Activated CD8-positive, alpha-beta memory T cell treated with anti-CD3 and anti-CD28 coated beads, Interleukin-2, amount 50 U/mL, for 24 hours (primary cell): Measurements from ENCODE around the gene GTF2IRD2.
"Not testable (repeated sequence)": the region's sequence is repeated elsewhere in the genome, so short reads cannot be mapped to it uniquely, and the experiment has no call there.

Experiments used
- DNase-seq: peaks from one replicate; pipeline ENCODE4 v3.0.0-alpha.2; 2020; ENCODE audit errors: extremely low read depth

The GTF2IRD2 gene

GRCh38 chr7:74850833-74851721, at the start of gene GTF2IRD2:
TSS of gene GTF2IRD2 (minus strand) at chr7:74851605. CDS start at chr7:74836378, 15,227 bp downstream.
- not testable (repeated sequence) for DNase-seq

- DNase-seq, result peak; percentile 51
Measured at GRCh38 chr7:74890158-74891123, 39.0 kb upstream of the GTF2IRD2 start.

DNA sequence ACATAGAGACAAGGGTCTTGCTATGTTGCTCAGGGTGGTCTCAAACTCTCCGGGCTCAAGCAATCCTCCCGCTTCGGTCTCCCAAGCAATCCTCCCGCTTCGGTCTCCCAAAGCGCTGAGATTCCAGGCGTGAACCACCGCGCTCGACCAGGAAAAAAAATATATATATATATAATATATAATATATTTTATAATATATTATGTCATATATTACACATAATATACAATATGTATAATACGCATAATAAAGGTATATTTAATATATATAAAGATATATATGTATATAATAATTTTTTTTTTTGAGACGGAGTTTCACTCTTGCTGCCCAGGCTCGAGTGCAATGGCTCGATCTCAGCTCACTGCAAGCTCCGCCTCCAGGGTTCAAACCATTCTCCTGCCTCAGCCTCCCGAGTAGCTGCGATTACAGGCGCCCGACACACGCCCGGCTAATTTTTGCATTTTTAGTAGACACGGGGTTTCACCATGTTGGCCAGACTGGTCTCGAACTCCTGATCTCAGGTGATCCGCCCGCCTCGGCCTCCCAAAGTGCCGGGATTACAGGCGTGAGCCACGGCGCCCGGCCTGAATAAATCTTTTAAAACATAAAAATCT, 38.2 kb upstream of the GTF2IRD2 start:
- DNase-seq, result not testable (repeated sequence)

DNA sequence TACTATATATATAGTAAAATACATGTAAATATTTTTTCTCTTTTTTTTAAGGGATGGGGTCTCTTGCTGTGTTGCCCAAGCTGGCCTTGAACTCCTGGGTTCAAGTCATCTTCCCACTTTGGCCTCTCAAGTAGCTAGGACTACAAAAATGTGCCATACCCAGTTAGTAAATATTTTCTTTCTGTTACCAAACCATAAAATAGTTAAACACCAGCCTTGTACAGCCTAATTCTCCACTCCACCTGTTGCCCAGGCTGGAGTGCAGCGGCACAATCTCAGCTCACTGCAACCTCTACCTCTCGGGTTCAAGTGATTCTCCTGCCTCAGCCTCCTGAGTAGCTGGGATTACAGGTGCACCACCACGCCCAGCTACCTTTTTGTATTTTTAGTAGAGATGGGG, 33.9 kb upstream of the GTF2IRD2 start:
- DNase-seq, result not testable (repeated sequence)

- DNase-seq, result not testable (repeated sequence)
Measured at GRCh38 chr7:74882110-74882509, 30.7 kb upstream of the GTF2IRD2 start.

DNA sequence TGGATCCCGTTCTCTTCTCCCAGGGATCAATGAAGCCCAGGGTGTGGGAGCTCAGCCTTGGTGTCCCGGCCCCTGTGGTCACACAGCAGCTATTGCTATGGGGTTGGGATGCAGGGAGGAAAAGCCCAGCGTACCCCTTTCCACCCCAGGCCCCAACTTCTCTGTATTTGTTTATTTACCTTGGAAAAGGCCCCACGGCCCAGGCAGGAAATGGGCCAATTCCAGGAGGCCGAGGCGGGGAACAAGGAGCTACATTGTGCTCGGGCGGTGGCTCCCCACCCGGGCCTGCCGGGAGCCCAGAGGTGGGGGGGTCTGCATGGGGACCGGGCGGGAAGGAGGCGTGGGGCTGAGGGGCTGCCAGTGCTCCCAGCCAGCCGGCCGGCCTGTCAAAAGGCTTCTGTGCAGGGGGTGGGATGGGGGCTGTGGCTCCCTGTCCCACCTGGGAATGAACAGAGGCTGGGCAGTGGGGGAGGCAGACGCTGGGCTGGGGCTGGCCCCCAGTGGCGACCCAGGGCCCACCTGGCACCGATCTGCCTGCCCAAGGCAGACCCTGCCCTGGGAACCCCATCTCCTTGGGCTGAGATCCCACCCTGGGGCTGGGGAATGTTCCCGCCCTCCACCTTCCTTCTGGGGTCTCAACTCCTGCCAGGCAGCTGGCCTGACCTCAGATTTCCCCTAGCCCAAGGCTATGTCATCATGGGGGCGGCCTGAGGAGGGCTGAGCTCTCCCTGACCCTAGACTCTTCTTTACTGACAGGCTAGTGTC, 23.5 kb upstream of the GTF2IRD2 start:
- not testable (repeated sequence) for DNase-seq

GRCh38 chr7:74874104-74874747, 22.8 kb upstream of the GTF2IRD2 start:
- DNase-seq, result not testable (repeated sequence)

DNA sequence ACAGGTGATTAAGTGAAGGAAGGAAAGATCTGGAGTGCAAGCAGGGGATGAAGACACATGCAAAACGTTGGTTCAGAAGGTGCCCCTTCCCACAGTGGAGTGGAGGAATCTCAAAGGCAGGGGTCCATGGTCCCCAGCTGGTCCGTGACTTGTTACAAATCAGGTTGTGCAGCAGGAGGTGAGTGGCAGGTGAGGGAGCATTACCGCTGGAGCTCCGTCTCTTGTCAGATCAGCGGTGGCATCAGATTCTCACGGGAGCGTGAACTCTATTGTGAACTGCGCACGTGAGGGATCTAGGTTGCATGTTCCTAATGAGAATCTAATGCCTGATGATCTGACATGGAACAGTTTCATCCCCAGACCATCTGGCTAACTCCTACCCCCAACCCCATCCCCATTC, 21.1 kb upstream of the GTF2IRD2 start:
- not testable (repeated sequence) for DNase-seq

GRCh38 chr7:74865777-74866176, 14.4 kb upstream of the GTF2IRD2 start:
- not testable (repeated sequence) for DNase-seq

- DNase-seq, result not testable (repeated sequence)
Measured at GRCh38 chr7:74849853-74850252, 1.6 kb downstream of the GTF2IRD2 start.

- not testable (repeated sequence) for DNase-seq
Measured at GRCh38 chr7:74830411-74830810, 21.0 kb downstream of the GTF2IRD2 start.

DNA sequence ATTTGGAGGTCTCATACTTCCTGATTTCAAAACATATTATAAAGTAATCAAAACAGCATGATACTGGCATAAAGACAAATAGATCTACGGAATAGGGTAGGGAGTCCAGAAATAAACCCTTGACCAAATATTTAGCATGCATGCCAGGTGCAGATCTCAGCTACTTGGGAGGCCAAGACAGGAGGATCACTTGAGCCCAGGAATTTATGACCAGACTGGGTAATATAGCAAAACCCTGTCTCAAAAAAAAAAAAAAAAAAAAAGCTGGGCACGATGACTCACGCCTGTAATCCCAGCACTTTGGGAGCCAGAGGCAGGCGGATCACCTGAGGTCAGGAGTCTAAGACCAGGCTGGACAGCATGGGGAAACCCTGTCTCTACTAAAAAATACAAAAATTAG, 21.4 kb downstream of the GTF2IRD2 start:
- not testable (repeated sequence) for DNase-seq

- not testable (repeated sequence) for DNase-seq
Measured at GRCh38 chr7:74821259-74821658, 30.1 kb downstream of the GTF2IRD2 start.

DNA sequence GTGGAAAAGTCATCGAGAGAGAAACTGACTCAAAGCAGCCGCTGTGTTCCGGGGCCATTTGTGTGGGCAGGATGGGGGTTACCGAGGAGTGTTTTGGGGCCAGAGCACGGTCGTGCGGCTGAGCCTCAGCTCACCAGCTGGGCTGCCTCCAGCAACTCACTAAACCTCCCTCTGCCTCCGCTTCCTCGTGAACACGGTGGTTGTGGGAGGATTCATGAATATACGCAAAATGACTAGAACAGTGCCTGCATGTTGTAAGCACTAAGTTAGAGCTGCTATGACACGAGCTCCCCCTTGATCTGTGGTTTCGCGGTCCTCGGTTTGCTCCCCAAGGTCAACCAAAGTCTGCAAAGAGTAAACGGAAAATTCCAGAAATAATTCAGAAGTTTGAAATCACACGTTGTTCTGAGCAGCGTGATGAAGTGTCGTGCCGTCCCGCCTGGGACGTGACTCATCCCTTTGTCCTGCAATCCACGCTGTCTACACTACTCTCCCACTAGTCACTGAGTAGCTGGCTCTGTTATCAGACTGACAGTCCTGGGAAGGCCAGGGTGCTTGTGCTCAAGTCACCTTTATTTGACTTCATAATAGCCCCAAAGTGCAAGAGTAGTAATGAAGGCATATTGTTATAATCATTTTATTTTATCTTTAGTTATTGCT, 31.1 kb downstream of the GTF2IRD2 start:
- not testable (repeated sequence) for DNase-seq

GRCh38 chr7:74815882-74816281, 35.5 kb downstream of the GTF2IRD2 start:
- DNase-seq, result not testable (repeated sequence)

GRCh38 chr7:74798644-74799043, 52.8 kb downstream of the GTF2IRD2 start:
- not testable (repeated sequence) for DNase-seq

DNA sequence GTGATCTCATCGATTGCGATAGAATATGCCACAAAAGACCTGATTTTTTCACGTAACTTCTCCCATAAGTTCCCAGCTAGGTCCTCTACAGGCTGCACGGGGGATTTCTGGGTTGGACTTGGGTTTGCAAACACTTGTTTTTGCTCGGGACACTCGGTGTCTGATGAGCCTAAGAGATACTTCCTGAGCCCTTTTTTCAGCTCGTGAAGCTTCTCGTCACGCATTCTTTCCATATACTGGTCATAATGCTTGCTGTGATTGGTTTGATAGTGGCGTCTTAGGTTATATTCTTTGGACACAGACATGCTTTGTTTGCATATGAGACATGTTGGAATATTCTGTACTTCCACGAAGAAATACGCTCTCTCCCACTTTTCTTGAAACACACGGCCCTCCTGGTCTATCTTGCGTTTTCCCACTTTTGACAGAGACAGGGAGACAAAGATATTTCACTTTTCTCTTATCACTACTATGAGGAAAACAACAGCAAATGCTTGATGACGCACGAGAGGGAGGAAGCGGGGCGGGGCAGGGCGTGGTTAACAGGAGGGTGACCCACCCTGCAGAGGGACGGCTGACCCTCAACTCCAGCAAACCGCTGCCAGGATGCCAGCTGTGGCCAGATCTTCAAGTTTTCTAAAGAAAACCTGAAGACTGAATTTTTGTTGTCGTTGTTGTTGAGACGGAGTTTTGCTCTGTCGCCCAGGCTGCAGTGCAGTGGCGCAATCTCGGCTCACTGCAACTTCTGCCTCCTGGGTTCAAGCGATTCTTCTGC, 53.4 kb downstream of the GTF2IRD2 start:
- not testable (repeated sequence) for DNase-seq

DNA sequence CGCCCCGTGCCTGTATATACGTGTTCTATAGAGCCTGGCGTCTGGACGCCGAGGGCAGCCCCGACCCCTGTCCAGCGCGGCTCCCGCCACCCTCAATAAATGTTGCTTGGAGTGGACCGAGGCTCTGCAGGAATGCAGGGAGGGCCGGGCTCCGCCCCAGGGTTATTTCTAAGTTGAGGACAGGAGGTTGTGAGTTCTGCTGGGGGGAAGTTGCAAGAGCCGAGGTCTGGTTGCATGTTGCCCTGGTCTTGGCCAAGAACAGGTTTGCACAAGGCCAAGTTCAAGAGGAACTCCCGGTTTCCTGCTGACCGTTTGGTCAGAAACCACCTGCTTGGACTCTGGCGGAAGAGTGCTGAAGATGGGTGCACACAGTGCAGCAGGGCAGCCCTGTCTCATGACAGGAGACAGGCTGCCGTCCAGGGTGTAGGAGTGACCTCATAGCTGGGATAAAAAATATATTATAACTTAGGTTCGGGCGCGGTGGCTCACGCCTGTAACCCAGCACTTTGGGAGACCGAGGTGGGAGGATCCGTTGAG, 62.1 kb downstream of the GTF2IRD2 start:
- not testable (repeated sequence) for DNase-seq
